Measurements from ENCODE around the gene BIRC5.
"Not testable (repeated sequence)": the region's sequence is repeated elsewhere in the genome, so short reads cannot be mapped to it uniquely, and the experiment has no call there.

BIRC5 gene

DNA sequence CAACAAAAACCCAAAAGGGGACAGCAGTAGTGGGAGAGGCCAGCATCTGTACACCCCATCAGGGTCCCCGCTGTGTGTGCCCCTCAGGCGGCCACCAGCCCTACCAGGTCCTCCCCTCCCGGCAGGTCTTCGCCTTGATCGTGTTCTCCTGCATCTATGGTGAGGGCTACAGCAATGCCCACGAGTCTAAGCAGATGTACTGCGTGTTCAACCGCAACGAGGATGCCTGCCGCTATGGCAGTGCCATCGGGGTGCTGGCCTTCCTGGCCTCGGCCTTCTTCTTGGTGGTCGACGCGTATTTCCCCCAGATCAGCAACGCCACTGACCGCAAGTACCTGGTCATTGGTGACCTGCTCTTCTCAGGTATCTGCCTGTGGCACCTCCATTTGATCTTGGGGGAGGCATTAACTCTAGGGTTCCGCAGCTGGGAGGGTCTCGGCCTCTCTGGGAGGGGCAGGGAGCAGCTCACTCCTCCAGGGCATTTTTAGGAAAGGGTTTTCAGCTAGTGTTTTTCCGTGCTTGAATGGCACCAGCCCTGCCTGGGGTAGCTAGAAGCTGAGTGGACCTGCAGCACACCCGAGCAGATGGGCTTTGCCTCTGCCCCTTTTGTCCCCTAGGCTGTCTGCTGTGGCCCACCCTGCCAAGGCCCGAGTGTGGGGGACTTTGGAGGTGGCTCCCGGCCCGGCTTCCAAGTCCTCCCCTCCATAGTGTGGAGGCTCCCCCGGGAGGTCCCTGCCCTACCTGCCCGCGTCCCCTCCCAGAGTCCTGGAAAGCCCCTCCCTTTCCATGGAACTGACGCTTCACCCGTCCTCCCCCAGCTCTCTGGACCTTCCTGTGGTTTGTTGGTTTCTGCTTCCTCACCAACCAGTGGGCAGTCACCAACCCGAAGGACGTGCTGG, 43.1 kb upstream of the BIRC5 start:
- Histone ChIP-seq H3K27me3 (replicated peaks) (no peaks in the 10 kb centered on the region), H3K27ac (no peak overlapping the region), H3K4me3 (ENCODE audit: low read depth, low read length) (no peak overlapping the region), H3K36me3 (replicated peaks) (no peaks in the 10 kb centered on the region)
- TF ChIP-seq, protein P1, sequence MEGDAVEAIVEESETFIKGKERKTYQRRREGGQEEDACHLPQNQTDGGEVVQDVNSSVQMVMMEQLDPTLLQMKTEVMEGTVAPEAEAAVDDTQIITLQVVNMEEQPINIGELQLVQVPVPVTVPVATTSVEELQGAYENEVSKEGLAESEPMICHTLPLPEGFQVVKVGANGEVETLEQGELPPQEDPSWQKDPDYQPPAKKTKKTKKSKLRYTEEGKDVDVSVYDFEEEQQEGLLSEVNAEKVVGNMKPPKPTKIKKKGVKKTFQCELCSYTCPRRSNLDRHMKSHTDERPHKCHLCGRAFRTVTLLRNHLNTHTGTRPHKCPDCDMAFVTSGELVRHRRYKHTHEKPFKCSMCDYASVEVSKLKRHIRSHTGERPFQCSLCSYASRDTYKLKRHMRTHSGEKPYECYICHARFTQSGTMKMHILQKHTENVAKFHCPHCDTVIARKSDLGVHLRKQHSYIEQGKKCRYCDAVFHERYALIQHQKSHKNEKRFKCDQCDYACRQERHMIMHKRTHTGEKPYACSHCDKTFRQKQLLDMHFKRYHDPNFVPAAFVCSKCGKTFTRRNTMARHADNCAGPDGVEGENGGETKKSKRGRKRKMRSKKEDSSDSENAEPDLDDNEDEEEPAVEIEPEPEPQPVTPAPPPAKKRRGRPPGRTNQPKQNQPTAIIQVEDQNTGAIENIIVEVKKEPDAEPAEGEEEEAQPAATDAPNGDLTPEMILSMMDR (IDR thresholded peaks at IDR 0.05; ENCODE audit: low read depth, low read length, missing control alignments): no peak
- DNase-seq: no peak
- in situ Hi-C loops (cut with HindIII; ENCODE audit: low pct_ligation_motif_present, low sequenced_read_pairs): no loop called here

DNA sequence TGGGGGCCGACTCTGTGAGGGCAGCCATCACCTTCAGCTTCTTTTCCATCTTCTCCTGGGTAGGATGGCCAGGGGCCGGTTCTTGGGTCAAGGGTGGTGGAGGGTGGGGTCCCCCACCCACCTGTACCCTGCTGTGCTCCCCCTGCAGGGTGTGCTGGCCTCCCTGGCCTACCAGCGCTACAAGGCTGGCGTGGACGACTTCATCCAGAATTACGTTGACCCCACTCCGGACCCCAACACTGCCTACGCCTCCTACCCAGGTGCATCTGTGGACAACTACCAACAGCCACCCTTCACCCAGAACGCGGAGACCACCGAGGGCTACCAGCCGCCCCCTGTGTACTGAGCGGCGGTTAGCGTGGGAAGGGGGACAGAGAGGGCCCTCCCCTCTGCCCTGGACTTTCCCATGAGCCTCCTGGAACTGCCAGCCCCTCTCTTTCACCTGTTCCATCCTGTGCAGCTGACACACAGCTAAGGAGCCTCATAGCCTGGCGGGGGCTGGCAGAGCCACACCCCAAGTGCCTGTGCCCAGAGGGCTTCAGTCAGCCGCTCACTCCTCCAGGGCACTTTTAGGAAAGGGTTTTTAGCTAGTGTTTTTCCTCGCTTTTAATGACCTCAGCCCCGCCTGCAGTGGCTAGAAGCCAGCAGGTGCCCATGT, 42.3 kb upstream of the BIRC5 start:
- H3K27me3 ChIP-seq (replicated peaks); H3K4me3 ChIP-seq (ENCODE audit: low read depth, low read length); DNase-seq; H3K27ac ChIP-seq; H3K36me3 ChIP-seq (replicated peaks); in situ Hi-C loops (cut with HindIII; ENCODE audit: low pct_ligation_motif_present, low sequenced_read_pairs): not testable (repeated sequence)

DNA sequence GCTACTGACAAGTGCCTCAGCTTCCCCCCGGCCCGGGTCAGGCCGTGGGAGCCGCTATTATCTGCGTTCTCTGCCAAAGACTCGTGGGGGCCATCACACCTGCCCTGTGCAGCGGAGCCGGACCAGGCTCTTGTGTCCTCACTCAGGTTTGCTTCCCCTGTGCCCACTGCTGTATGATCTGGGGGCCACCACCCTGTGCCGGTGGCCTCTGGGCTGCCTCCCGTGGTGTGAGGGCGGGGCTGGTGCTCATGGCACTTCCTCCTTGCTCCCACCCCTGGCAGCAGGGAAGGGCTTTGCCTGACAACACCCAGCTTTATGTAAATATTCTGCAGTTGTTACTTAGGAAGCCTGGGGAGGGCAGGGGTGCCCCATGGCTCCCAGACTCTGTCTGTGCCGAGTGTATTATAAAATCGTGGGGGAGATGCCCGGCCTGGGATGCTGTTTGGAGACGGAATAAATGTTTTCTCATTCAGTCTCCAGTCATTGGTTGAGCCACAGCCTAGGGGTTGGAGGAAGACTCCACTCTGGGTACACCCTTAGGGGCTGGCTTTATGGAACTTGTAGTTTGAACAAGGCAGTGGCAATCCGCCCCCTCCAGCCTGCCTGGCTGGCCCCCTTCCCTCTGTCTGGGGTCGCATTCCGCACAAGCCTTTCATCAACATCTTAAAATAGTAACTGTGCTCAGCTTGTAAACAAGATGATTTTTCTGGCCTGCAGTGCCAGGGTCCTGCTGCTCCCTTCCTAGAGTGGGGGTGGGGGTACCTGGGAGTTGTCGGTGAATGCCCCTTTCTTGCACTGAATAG, 41.6 kb upstream of the BIRC5 start:
- H3K27ac ChIP-seq: no peak overlapping the region
- H3K36me3 ChIP-seq (replicated peaks): no peaks in the 10 kb centered on the region
- no peaks in the 10 kb centered on the region for H3K27me3 ChIP-seq (replicated peaks)
- no peak for DNase-seq
- TF ChIP-seq, protein P1 (IDR thresholded peaks at IDR 0.05; ENCODE audit: low read depth, low read length, missing control alignments): no peak
- in situ Hi-C loops (cut with HindIII; ENCODE audit: low pct_ligation_motif_present, low sequenced_read_pairs): no loop called here
- no peak overlapping the region for H3K4me3 ChIP-seq (ENCODE audit: low read depth, low read length)

DNA sequence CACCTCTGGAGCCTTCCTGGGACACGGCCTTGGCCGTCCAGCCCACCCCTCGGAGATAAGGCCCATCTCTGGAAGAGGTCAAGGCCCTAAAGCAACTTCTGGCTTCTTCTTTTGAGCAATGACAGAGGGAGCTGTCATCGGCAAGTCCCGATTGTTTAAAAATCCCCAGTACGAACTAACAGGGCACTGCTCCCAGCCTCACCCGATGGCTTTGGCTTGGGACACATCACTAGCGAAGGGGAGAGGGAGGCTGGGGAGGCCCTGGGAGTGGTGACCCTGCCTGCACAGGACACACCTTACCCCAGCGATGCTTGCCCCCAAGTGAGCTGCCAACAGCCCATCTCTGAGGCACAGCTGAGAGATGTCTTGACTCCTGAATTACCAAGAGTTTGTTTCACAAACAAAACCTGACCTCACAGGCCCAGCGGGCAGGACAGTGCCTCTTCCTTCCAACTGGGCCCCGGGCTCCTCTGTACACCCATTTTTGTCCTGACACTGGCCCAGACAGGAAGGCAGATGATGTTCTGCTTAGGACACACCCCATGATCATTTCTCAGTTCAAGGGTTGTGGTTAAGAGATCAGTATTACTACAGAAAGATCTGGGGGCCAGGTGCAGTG, 40.8 kb upstream of the BIRC5 start:
- TF ChIP-seq, protein P1 (IDR thresholded peaks at IDR 0.05; ENCODE audit: low read depth, low read length, missing control alignments): no peak
- Histone ChIP-seq H3K27me3 (replicated peaks) (no peaks in the 10 kb centered on the region), H3K36me3 (replicated peaks) (no peaks in the 10 kb centered on the region), H3K4me3 (ENCODE audit: low read depth, low read length) (no peak overlapping the region), H3K27ac (no peak overlapping the region)
- no peak for DNase-seq
- in situ Hi-C loops (cut with HindIII; ENCODE audit: low pct_ligation_motif_present, low sequenced_read_pairs): no loop called here

DNA sequence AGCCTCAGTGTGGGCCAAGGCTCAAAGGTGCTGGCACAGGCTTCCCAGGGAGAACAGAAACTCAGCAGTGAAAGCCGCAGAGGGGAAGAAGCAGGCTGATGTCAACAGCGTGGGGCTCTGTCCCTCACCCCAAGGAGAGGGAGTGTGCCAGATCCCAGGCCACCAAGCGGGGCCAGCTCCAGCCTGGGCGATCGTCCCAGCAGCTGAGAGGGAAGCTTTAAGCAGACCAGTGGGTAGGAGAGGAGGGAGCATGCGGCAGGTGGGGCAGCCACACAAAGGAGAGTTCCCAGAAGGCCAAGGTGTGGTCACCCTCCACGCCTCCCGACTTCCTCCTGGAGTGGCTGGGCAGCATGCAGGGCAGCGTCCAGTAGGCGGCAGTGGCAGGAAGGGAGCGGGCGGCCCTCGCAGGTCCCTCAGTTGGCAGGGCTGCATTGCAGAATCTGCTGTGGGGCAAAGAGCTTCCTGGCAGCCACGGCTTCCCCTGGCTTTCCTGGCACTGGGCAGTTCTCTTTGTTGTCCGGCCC, 39.6 kb upstream of the BIRC5 start:
- in situ Hi-C loops (cut with HindIII; ENCODE audit: low pct_ligation_motif_present, low sequenced_read_pairs): no loop called here
- no peak overlapping the region for H3K27ac ChIP-seq
- TF ChIP-seq, protein P1 (IDR thresholded peaks at IDR 0.05; ENCODE audit: low read depth, low read length, missing control alignments): no peak
- H3K27me3 ChIP-seq (replicated peaks): no peaks in the 10 kb centered on the region
- no peak for DNase-seq
- no peak overlapping the region for H3K4me3 ChIP-seq (ENCODE audit: low read depth, low read length)
- no peaks in the 10 kb centered on the region for H3K36me3 ChIP-seq (replicated peaks)

Measured in brain microvascular endothelial cell (primary cell).